CD4-positive, alpha-beta T cell treated with Interleukin-6 for 4 hours (primary cell): ENCODE data around the gene PPP2R1A.

Source experiments
- DNase-seq: peaks from one replicate; pipeline ENCODE4 v3.0.0-alpha.2; 2020; ENCODE audit warnings: mixed read lengths

Gene PPP2R1A

GRCh38 chr19:52189735-52190486, at the start of gene PPP2R1A:
TSS of gene PPP2R1A (plus strand) at chr19:52190052. CDS start at chr19:52190097, 45 bp downstream.
- peak; percentile 99 for DNase-seq

DNA sequence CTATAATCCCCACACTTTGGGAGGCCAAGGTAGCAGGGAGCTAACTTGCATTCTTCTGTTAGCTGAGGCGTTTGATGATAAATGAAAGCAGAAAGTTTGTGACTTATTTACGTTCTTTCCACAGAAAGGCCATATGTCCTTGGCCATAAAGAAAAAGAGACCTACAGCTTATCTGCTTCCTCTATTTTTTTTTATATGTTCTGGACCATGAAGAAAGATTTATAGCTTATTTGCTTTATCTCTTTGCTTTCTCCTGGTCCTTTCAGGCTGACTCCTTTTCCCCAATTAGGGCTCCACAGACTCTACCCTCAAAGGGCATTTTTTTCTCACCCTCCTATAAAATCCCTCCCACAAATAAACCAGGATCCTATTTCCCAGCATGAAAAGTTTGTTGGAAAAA, 48.6 kb upstream of the PPP2R1A start:
- no peak for DNase-seq

DNA sequence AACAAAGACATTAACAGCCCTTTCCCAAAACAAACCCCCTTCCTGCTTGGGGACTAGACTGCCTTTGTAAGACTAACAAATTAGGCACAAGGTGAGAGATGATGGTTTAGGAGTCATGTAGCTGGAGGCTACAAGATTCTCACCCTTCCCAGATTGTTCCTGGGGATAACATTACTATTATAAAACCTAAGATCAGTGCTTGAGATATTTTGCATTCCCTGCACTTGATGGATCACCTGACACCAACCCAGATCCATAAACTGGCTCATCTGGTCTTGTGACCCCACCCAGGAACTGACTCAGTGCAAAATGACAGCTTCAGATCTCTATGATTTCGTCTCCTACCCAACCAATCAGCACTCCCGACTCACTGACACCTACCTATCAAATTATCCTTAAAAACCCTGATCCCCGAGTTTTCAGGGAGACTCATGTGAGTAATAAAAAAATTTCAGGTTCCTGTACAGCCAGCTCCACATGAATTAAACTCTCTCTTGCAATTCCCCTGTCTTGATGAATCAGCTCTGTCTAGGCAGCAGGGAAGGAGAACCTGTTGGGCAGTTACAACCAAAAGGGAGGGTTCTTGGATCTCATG, 47.8 kb upstream of the PPP2R1A start:
- no peak for DNase-seq

DNA sequence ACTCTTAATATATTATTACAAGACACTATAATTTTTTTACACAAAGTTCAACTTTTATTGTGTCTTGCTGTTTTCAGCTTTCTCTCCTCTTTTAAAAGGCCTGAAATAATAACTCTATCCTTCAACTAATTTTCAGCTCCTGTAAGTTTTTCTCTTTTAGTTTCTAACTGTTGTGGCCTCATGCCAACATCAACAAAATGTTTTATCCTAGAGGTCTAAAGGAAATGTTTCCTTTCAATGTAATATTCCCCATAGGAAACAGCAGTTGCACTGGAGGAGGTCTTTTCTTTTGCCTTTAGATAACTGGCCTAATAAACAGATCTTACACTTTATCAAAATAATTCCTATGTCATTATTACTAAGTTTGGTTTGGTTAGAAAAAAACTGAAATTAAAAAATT, 41.6 kb upstream of the PPP2R1A start:
- DNase-seq: no peak

- DNase-seq: no peak
Measured at GRCh38 chr19:52155596-52156359, 34.1 kb upstream of the PPP2R1A start.

DNA sequence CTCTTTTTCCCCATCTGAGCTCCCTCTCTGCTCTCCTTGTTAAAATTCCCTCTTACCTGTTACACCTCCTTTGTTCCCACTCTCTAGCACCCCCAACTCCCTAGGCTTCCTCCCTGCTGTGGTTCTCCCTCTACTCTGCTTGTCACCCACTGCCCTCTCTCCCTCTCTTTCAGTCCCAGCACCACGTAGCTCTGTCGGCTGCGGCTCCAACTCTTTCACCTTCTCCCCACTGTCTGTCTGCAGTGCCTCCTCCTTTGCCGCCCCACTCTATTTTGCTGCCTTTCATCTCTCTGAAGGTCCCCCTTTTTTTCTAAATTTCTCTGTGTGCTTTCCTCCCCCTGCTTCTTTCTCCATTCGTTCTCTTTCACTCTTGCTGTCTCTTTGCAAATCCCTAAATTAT, 19.5 kb upstream of the PPP2R1A start:
- no peak for DNase-seq

GRCh38 chr19:52170863-52171320, 19.0 kb upstream of the PPP2R1A start:
- no peak for DNase-seq

- peak; percentile 97 for DNase-seq
Measured at GRCh38 chr19:52171321-52172169, 18.3 kb upstream of the PPP2R1A start, which contains the start of gene ZNF836. TSS of gene ZNF836 (minus strand) at chr19:52171621. CDS start at chr19:52168072, 3,549 bp downstream.

GRCh38 chr19:52172347-52172746, 17.5 kb upstream of the PPP2R1A start:
- no peak for DNase-seq

DNA sequence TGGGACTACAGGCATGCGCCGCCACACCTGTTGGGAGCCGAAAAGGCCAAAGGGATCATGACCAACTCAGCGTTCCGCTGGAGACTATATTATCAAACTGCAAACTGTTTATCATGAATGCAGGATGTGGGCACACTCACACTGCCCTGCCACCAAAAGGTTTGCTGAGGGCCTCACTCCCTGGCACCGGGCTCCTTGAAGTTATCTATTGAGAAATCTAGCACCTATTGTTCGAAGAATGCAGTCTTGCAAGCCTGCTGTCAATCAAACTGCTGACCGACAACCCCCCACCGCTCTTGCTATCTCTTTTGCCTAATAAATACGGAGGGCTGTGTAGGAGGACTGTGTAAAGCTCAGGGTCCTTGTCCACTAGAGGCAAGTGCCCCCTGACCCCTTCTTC, 13.3 kb upstream of the PPP2R1A start:
- DNase-seq: no peak

- no peak for DNase-seq
Measured at GRCh38 chr19:52187407-52187806, 2.4 kb upstream of the PPP2R1A start.

- DNase-seq: no peak
Measured at GRCh38 chr19:52188822-52189734, 774 bp upstream of the PPP2R1A start.

GRCh38 chr19:52190487-52191293, 838 bp downstream of the PPP2R1A start:
- no peak for DNase-seq

DNA sequence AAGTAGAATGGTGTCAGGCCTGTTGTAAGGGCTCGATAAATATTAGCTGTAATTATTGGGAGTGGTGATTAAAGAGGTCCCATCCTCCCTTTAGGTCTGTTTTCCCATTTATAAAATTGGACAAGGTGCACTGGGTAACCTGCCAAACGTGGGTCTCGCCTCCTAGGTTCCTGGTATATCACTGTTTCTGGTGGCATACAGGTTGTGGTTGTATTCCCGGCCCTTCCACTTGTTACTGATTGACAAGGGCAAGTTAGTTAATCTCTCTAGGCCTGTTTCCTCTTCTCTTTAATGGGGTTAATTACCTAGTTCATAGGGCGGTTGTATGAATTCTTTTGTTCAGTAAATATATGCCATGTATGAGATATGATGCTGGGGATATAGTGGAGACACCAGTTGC, 1.5 kb downstream of the PPP2R1A start:
- no peak for DNase-seq

GRCh38 chr19:52191951-52192350, 2.1 kb downstream of the PPP2R1A start:
- no peak for DNase-seq

DNA sequence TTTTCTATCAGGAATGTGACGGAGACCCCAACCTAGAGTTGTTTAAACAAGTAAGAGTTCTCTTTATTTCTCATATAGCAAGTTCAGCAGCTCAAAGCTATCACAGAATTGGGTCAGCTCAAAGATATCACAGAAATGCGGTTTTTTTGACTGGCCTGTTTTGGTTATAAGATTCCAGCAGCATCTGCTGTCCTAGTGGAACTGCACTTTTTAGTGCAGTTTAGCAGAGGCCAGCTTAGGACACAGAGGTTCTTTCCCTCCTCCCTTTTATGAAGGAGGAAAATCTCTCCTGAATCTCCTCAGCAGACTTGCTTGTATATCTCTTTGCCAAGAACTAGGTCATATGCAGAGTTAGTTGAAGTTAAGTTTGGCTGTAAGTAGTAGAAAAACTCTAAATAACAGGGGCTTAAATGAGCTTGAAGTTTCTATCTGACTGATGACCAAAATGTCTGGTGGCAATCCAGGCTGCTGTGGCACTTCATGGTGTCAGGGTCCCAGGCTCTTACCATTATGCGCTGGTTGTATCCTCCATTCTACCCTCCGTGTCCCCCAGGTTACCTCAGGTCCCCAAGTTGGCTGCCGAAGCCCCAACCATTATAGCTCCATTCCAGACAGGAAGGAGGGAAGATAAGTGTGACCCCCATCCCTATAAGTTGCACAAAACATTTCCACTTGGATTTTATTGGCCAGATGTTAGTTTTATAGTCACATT, 6.6 kb downstream of the PPP2R1A start:
- DNase-seq: no peak

DNA sequence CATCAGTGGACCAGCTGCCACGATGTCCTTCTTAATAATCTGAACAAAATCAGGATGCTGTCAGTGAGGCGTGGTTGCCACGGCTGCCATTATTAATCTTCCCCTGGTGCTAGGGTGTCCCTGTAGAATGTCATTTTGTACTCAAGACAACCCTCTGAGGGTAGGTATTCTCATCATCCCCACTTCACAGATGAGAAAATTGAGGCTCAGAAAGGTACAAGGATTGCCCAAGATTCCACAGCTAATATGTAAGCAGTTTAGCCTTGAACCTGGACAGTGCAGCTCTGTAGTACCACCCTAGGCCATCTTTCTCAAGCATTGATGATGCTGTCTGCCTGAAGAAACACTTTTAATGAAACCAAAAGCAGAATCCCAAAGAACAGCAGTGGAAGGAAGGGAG, 8.1 kb downstream of the PPP2R1A start:
- DNase-seq: no peak

DNA sequence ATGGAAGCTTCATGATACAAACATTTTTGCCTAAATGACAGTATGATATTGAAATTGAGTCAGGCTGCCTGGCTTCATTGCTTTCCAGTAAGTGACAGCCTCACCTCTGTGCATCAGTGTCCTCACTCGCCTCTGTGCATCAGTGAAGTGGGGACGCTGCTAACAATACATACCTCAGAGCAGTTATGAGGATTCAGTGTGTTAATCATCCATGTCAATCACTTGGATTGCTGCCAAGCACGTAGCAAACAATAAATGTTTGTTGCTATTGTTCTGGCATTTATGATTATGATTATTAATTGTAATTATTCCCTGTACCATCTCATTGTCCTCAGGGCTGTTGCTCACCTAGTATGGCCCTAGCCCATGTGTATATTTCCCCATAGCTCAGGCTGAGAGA, 8.8 kb downstream of the PPP2R1A start:
- DNase-seq: no peak

- no peak for DNase-seq
Measured at GRCh38 chr19:52200044-52200443, 10.2 kb downstream of the PPP2R1A start.
